ENCODE data around the gene ATXN3.

- TF ChIP-seq, protein P1, sequence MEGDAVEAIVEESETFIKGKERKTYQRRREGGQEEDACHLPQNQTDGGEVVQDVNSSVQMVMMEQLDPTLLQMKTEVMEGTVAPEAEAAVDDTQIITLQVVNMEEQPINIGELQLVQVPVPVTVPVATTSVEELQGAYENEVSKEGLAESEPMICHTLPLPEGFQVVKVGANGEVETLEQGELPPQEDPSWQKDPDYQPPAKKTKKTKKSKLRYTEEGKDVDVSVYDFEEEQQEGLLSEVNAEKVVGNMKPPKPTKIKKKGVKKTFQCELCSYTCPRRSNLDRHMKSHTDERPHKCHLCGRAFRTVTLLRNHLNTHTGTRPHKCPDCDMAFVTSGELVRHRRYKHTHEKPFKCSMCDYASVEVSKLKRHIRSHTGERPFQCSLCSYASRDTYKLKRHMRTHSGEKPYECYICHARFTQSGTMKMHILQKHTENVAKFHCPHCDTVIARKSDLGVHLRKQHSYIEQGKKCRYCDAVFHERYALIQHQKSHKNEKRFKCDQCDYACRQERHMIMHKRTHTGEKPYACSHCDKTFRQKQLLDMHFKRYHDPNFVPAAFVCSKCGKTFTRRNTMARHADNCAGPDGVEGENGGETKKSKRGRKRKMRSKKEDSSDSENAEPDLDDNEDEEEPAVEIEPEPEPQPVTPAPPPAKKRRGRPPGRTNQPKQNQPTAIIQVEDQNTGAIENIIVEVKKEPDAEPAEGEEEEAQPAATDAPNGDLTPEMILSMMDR (IDR thresholded peaks at IDR 0.05 in 2 of 3, conservative IDR thresholded peaks at IDR 0.05 in 1 of 3; ENCODE audit: borderline replicate concordance in 1 of 3, insufficient read depth in 1 of 3, low read depth in 2 of 3, low read length in 2 of 3), result no peak
- no peak for TF ChIP-seq EZH2phosphoT487 (IDR thresholded peaks at IDR 0.05; ENCODE audit: borderline replicate concordance)
- no peak for TF ChIP-seq CEBPB (IDR thresholded peaks at IDR 0.05; ENCODE audit: low read depth)
- no peak for TF ChIP-seq EGR1 (IDR thresholded peaks at IDR 0.05; ENCODE audit: low read depth)
- no peak for TF ChIP-seq EZH2 (IDR thresholded peaks at IDR 0.05)
- no peak for TF ChIP-seq ELF1 (IDR thresholded peaks at IDR 0.05; ENCODE audit: borderline replicate concordance, low read depth)
- no peak for TF ChIP-seq POLR2AphosphoS5 (IDR thresholded peaks at IDR 0.05; ENCODE audit: low read depth, low read length)
- no peak for TF ChIP-seq POLR2A (IDR thresholded peaks at IDR 0.05; ENCODE audit: borderline replicate concordance, extremely low read depth, insufficient read depth, insufficient read length)
- TF ChIP-seq JUND (IDR thresholded peaks at IDR 0.05), result no peak
- TF ChIP-seq SP1 (IDR thresholded peaks at IDR 0.05; ENCODE audit: low read depth), result no peak
- no peak for TF ChIP-seq REST (IDR thresholded peaks at IDR 0.05; ENCODE audit: low read depth)
- no peak for TF ChIP-seq SIN3A (IDR thresholded peaks at IDR 0.05; ENCODE audit: low read depth)
These were observed 56.6 kb downstream of the ATXN3 start for GRCh38 chr14:92049781-92050180.
